UCSD-AML1 (cell line): ENCODE results near the gene TMEM35A.
"Not testable (repeated sequence)": the region's sequence is repeated elsewhere in the genome, so short reads cannot be mapped to it uniquely, and the experiment has no call there.

Source experiments
- DNase-seq: peaks from one replicate; lab custom pipeline; 2025; ENCODE audit not compliant: unreplicated experiment; lab: John Stamatoyannopoulos, UW

Gene TMEM35A, protein sequence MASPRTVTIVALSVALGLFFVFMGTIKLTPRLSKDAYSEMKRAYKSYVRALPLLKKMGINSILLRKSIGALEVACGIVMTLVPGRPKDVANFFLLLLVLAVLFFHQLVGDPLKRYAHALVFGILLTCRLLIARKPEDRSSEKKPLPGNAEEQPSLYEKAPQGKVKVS

DNA sequence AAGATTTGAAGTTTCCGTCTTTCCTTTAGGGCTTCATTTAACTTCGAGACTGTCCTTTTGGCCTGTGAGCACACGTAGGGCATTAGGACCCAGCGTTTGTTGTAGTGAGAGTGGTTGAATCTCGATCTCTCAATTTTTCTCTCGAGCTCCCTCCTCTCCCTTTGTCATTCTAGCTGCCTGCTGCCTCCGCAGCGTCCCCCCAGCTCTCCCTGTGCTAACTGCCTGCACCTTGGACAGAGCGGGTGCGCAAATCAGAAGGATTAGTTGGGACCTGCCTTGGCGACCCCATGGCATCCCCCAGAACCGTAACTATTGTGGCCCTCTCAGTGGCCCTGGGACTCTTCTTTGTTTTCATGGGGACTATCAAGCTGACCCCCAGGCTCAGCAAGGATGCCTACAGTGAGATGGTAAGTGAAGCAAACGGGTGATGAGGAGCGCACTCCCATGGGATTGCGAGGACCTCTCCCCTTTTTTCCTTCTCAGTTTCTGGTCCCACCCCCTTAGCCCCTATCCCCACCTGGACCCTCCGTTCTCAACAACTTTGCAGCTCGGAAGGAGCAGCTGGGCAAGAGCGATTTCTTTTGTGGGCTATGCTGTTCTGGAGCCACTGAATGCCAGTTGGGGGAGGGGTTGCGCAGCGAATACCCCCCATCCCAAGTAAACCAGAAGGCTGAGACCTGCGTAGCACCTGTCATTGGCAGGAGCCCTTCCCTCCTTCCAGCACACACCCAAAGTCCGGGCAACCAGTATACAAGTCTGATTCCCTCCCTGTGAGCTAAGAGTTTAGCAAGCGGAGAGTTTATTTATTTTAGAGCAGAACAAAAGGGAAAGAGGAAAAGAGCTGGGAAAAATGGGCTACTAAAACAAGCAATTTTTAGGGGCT lies at the start of gene TMEM35A:
TMEM35A (plus strand) TSS at position 164 of the 883 bp plus-strand sequence; CDS start at position 288, 124 bp downstream.
- no peak for DNase-seq

GRCh38 chrX:101029665-101030064 lies 49.0 kb upstream of the TMEM35A start:
- no peak for DNase-seq

DNA sequence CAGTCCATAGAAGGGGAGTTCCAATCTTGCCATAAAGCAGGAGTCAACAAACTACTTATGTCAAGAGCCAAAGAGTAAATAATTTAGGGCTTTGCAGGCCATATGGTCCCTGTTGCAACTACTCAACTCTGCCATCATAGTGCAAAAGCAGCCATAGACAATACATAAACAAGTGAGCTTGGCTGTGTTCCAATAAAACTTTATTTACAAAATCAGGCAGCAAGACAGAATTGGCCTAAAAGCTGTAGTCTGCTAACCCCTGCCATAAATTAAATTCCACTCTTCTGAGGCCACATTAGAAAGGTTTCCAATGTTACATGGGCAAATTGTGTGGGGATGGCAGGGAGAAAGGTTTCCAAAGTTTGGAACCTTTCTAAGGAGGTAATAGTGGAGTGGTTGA lies 41.4 kb upstream of the TMEM35A start:
- DNase-seq, result no peak

GRCh38 chrX:101040197-101040596 lies 38.5 kb upstream of the TMEM35A start:
- DNase-seq, result no peak

DNA sequence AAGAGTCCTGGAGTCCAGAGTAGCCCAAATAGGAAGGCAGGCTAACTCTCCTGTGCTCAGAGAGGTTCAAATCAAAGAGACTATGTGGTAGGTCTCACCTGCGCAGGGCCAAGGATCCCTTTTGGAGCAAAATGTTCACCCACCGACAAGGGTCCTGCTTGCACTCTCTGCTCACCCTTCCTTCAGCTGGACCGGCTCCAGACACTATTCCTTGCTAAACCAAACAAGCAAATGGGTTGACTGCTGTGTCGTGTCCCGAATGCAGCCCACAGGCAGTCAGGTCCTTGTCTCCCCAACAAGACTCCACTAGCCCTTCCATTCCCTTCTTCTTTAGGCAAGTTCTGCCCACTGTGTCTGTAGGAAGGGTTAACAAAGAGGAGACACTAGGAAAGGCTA lies 27.5 kb upstream of the TMEM35A start:
- DNase-seq, result no peak

GRCh38 chrX:101051549-101052302 lies 27.0 kb upstream of the TMEM35A start, which contains the start of gene TRMT2B:
TSS of gene TRMT2B (minus strand) at chrX:101052111. CDS start at chrX:101042289, 9,822 bp downstream.
- DNase-seq, result peak; percentile 83

DNA sequence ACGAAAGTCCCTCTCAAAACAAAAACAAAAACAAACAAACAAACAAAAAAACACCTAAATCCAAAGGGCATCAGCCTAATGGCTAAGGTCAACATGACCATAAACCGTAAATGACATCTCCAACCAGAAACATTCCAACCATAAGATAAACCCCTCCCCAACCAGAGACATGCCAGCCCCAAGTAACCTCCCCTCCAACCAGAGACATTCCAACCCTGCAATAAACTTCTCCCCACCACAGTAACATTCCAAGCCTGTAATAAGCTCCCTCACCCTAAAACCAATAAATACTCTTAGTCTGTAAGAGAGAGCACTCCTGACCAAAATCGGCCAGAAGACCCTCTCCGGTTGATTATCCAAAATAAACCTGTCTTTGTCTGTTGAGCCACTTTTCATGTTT lies 22.1 kb upstream of the TMEM35A start:
- not testable (repeated sequence) for DNase-seq

DNA sequence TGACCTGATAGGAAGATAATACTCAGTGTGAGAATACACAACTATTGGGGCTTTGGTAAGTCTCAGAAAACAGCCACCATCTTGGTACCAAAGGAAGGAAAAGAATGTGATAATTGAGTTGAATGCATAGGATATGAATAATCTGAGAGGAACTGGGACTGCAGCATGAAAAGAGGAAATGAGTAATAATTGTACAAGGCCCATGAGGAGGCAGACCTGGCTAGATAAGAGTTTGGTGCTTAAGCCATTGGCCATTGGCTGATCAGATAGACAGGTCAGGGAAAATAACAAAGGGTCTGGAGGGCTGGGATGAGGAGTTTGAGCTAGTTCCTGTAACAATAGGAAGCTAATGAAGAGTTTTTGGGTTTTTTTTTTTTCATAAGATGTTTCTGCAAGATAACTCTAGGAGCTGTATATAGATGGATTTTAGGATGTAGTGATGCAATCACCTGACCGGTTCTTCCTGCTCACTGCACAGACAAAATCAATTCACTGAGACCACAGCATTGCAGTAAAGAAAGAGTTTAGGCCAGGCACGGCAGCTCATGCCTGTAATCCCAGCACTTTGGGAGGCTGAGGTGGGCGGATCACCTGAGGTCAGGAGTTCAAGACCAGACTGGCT lies 21.5 kb upstream of the TMEM35A start:
- peak; percentile 10 for DNase-seq

- no peak for DNase-seq
These were observed 16.5 kb upstream of the TMEM35A start for GRCh38 chrX:101062176-101062575.

- DNase-seq, result no peak
These were observed 7.1 kb upstream of the TMEM35A start for GRCh38 chrX:101071582-101071981.

GRCh38 chrX:101079736-101080270 lies 1.1 kb downstream of the TMEM35A start:
- DNase-seq, result no peak

GRCh38 chrX:101080326-101081124 lies 1.8 kb downstream of the TMEM35A start:
- no peak for DNase-seq

DNA sequence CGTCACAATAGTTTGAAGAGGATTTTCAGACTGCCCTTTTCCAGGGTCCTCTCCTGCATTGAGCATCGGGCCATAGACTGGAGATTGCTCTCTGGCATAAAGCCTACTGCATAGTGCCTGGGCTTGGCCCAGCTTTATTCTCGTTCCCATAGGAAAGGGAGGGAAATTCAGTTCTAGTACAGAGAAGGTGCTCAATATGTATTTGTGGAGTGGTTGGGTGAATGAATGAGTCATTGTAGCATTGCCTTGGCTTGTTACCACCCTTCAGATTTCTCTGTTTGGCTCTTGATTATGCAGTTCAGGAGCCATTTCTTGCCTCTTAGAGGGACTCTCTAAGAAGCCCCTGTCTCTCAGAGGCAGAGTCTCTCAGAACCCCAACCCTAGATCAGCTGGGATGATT lies 2.6 kb downstream of the TMEM35A start:
- no peak for DNase-seq

DNA sequence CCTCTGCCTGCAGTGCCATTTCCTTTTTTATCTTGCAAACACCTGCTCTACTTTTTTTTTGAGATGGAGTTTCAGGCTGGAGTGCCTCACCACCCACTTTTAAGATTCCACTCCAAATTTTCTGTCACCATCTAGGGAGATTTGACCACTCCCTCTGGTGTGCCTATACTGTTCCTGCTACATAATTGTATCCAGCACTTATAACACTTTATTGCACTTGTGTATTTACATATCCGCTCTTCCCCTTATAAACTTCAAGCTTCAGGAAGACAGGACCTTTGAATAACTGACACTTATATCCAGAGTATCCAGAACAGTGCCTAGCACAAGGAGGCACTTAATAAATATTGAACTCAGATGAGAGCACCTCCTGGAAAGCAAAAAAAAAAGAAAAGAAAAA lies 13.1 kb downstream of the TMEM35A start:
- no peak for DNase-seq

GRCh38 chrX:101097546-101098453 lies 19.1 kb downstream of the TMEM35A start, which contains the start of gene CENPI:
TSS of gene CENPI (plus strand) at chrX:101098204. CDS start at chrX:101101071, 2,867 bp downstream.
- DNase-seq, result peak; percentile 92

DNA sequence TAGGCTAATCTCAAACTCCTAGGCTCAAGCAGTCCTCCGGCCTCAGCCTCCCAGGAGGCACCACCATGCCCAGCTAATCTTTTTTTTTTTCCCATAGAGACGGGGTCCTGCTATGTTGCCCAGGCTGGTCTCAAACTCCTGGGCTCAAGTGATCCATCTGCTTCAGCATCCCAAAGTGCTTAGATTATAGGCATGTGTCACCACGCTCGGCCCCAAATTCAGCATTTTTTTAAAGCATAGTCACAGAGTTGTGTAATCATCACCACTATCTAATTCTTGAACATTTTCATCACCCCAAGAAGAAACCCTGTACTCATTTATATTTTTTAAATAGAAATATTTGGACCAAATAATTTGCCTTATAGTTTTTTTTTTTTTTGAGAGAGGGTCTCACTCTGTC lies 29.6 kb downstream of the TMEM35A start:
- no peak for DNase-seq

GRCh38 chrX:101117701-101118100 lies 39.0 kb downstream of the TMEM35A start:
- no peak for DNase-seq

- DNase-seq, result no peak
These were observed 57.6 kb downstream of the TMEM35A start for GRCh38 chrX:101136235-101136634.
